ENCODE results near the gene HTT.

The HTT gene

GRCh38 chr4:3054169-3054759, 20.2 kb upstream of the HTT start:
- in situ Hi-C loops (cut with HindIII; ENCODE audit: low pct_unique_long_range_greater_than_20kb, low sequenced_read_pairs), result no loop called here
- DNase-seq (ENCODE audit: low read depth in 1 of 2, low spot score in 1 of 2), result no peak
- TF ChIP-seq JUND (IDR thresholded peaks at IDR 0.05; ENCODE audit: low read depth), result no peak

GRCh38 chr4:3059943-3060342, 14.5 kb upstream of the HTT start:
- in situ Hi-C loops (cut with HindIII; ENCODE audit: low pct_unique_long_range_greater_than_20kb, low sequenced_read_pairs), result no loop called here
- no peak for DNase-seq (ENCODE audit: low read depth in 1 of 2, low spot score in 1 of 2)
- no peak for TF ChIP-seq JUND (IDR thresholded peaks at IDR 0.05; ENCODE audit: low read depth)

- no peak for TF ChIP-seq JUND (IDR thresholded peaks at IDR 0.05; ENCODE audit: low read depth)
- in situ Hi-C loops (cut with HindIII; ENCODE audit: low pct_unique_long_range_greater_than_20kb, low sequenced_read_pairs), result no loop called here
- no peak for DNase-seq (ENCODE audit: low read depth in 1 of 2, low spot score in 1 of 2)
These were observed 13.5 kb upstream of the HTT start for GRCh38 chr4:3060946-3061345.

- in situ Hi-C loops (cut with HindIII; ENCODE audit: low pct_unique_long_range_greater_than_20kb, low sequenced_read_pairs), result no loop called here
- TF ChIP-seq JUND (IDR thresholded peaks at IDR 0.05; ENCODE audit: low read depth), result no peak
- DNase-seq (ENCODE audit: low read depth in 1 of 2, low spot score in 1 of 2), result no peak
These were observed 12.0 kb upstream of the HTT start for GRCh38 chr4:3062471-3062870.

GRCh38 chr4:3065551-3065950, 8.9 kb upstream of the HTT start:
- TF ChIP-seq JUND (IDR thresholded peaks at IDR 0.05; ENCODE audit: low read depth), result no peak
- DNase-seq (ENCODE audit: low read depth in 1 of 2, low spot score in 1 of 2), result no peak
- in situ Hi-C loops (cut with HindIII; ENCODE audit: low pct_unique_long_range_greater_than_20kb, low sequenced_read_pairs), result no loop called here

- TF ChIP-seq JUND (IDR thresholded peaks at IDR 0.05; ENCODE audit: low read depth), result no peak
- no peak for DNase-seq (ENCODE audit: low read depth in 1 of 2, low spot score in 1 of 2)
- in situ Hi-C loops (cut with HindIII; ENCODE audit: low pct_unique_long_range_greater_than_20kb, low sequenced_read_pairs), result no loop called here
These were observed 7.6 kb upstream of the HTT start for GRCh38 chr4:3066836-3067400.

- TF ChIP-seq JUND (IDR thresholded peaks at IDR 0.05; ENCODE audit: low read depth), result no peak
- DNase-seq (ENCODE audit: low read depth in 1 of 2, low spot score in 1 of 2), result no peak
- in situ Hi-C loops (cut with HindIII; ENCODE audit: low pct_unique_long_range_greater_than_20kb, low sequenced_read_pairs), result no loop called here
These were observed 6.9 kb upstream of the HTT start for GRCh38 chr4:3067473-3068001.

GRCh38 chr4:3069661-3070199, 4.8 kb upstream of the HTT start:
- TF ChIP-seq JUND (IDR thresholded peaks at IDR 0.05; ENCODE audit: low read depth), result no peak
- in situ Hi-C loops (cut with HindIII; ENCODE audit: low pct_unique_long_range_greater_than_20kb, low sequenced_read_pairs), result no loop called here
- no peak for DNase-seq (ENCODE audit: low read depth in 1 of 2, low spot score in 1 of 2)

- in situ Hi-C loops (cut with HindIII; ENCODE audit: low pct_unique_long_range_greater_than_20kb, low sequenced_read_pairs), result no loop called here
- no peak for TF ChIP-seq JUND (IDR thresholded peaks at IDR 0.05; ENCODE audit: low read depth)
- no peak for DNase-seq (ENCODE audit: low read depth in 1 of 2, low spot score in 1 of 2)
These were observed 3.6 kb upstream of the HTT start for GRCh38 chr4:3070709-3071500.

- TF ChIP-seq JUND (IDR thresholded peaks at IDR 0.05; ENCODE audit: low read depth), result no peak
- in situ Hi-C loops (cut with HindIII; ENCODE audit: low pct_unique_long_range_greater_than_20kb, low sequenced_read_pairs), result no loop called here
- no peak for DNase-seq (ENCODE audit: low read depth in 1 of 2, low spot score in 1 of 2)
These were observed 2.7 kb upstream of the HTT start for GRCh38 chr4:3071811-3072210.

GRCh38 chr4:3073158-3074077, 1.1 kb upstream of the HTT start:
- in situ Hi-C loops (cut with HindIII; ENCODE audit: low pct_unique_long_range_greater_than_20kb, low sequenced_read_pairs), result no loop called here
- no peak for TF ChIP-seq JUND (IDR thresholded peaks at IDR 0.05; ENCODE audit: low read depth)
- DNase-seq (ENCODE audit: low read depth in 1 of 2, low spot score in 1 of 2), result no peak
